ENCODE measurements around the gene SOWAHA.

Gene SOWAHA

DNA sequence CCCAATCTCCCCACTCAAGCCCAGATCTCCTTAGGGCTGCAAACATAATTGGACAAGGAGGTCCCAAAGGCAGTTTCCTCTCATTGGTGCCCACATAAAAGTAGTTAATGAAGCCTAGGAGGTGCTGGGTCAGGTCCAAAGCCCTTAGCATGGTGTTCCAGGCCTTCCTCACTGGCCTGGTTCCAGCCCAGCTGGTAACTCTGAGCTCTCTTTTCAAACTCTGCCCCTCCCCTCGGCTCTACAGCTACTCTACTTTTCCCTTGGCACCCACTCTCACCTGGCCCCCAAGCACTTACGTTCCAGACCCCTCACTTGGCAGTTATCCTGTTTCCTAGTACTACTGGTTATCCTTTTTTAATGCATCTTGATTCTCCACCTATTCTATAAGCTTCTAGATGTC, 46.0 kb upstream of the SOWAHA start:
- TF ChIP-seq, protein P1, sequence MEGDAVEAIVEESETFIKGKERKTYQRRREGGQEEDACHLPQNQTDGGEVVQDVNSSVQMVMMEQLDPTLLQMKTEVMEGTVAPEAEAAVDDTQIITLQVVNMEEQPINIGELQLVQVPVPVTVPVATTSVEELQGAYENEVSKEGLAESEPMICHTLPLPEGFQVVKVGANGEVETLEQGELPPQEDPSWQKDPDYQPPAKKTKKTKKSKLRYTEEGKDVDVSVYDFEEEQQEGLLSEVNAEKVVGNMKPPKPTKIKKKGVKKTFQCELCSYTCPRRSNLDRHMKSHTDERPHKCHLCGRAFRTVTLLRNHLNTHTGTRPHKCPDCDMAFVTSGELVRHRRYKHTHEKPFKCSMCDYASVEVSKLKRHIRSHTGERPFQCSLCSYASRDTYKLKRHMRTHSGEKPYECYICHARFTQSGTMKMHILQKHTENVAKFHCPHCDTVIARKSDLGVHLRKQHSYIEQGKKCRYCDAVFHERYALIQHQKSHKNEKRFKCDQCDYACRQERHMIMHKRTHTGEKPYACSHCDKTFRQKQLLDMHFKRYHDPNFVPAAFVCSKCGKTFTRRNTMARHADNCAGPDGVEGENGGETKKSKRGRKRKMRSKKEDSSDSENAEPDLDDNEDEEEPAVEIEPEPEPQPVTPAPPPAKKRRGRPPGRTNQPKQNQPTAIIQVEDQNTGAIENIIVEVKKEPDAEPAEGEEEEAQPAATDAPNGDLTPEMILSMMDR (IDR thresholded peaks at IDR 0.05; ENCODE audit: insufficient read depth, low read depth, low read length, missing control alignments), result no peak
- no peak for DNase-seq (ENCODE audit: low read depth)
- no peak overlapping the region for H3K4me3 ChIP-seq (ENCODE audit: low read depth, low read length)

DNA sequence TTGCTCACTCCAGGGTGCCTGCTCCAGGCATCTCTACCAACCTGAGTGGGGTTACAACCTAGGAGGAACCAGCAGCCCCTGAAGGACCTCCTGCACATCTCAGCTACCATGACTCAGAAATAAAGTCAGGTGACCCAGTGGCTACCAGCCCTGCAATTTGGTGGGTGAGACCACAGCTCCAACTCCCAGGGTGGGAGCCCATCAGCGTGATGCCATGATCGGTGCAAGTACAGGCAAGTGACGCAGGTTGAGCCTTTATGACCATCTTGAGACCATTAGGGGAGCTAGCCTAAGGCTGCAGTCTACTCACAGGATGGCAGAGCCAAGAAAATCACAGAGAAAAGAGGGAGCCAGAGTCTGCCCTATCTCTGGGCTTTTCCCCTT, 44.6 kb upstream of the SOWAHA start:
- TF ChIP-seq, protein P1 (IDR thresholded peaks at IDR 0.05; ENCODE audit: insufficient read depth, low read depth, low read length, missing control alignments), result no peak
- no peak for DNase-seq (ENCODE audit: low read depth)

DNA sequence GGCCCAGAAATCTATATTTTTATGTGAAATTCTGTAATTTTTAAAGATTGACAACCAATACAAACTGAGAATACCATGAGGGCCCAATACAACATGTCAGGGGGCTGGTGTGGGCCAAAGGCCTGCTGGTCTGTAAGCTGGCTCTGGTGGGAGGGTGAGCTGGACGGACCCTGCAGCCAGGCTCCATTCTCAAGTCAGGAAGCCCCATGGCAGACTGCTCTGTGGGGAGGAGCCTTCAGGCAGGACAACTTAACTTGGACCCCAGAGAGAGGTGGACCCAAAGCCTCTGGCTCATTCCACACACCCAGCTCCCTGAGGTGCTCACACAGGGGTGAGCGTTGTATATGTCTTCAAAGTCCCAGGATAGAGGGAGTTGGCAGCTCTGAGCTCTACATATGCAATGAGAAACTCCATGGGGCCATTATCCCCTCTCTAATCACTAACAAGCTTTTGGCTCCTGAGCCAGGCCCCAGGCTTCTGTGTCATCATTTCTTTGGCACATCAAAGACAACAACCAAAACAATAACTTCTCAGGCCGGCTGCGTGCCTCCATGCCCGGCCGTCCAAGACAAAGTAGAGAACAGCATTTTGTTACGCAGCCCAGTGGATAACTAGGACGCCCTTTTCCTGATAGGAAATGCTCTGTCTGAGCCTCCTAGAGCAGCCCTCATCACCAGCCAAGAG, 42.5 kb upstream of the SOWAHA start:
- no peak for DNase-seq (ENCODE audit: low read depth)
- TF ChIP-seq, protein P1 (IDR thresholded peaks at IDR 0.05; ENCODE audit: insufficient read depth, low read depth, low read length, missing control alignments), result no peak
- no peak overlapping the region for H3K4me3 ChIP-seq (ENCODE audit: low read depth, low read length)

More for the DNA sequence above, 44.6 kb upstream of the SOWAHA start:
- H3K4me3 ChIP-seq (ENCODE audit: low read depth, low read length), result no peak overlapping the region

DNA sequence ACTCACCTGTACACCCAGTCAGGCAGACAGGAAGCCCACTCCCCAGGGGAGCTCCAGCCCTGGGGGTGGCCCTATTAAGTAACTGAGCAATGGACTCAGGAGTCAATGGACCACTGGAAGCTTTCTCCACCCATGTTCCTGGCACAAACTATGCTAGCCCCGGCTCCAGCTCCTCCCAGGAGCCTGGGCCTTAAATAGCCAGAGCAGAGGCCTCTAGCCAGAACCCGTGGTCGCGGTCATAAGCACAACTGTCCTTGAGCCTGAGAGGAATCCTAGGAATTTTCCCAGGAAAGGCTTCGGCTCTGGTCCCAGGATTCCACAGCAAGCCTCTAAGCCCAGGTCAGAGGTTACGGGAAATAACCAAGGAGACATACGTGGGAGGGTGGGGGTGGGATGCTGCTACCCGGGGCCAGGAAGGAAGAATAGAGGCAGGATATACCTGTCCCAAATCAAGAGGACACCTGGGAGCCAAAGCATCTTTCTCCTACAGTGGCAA, 41.6 kb upstream of the SOWAHA start:
- H3K4me3 ChIP-seq (ENCODE audit: low read depth, low read length), result no peak overlapping the region
- TF ChIP-seq, protein P1 (IDR thresholded peaks at IDR 0.05; ENCODE audit: insufficient read depth, low read depth, low read length, missing control alignments), result no peak
- DNase-seq (ENCODE audit: low read depth), result no peak

DNA sequence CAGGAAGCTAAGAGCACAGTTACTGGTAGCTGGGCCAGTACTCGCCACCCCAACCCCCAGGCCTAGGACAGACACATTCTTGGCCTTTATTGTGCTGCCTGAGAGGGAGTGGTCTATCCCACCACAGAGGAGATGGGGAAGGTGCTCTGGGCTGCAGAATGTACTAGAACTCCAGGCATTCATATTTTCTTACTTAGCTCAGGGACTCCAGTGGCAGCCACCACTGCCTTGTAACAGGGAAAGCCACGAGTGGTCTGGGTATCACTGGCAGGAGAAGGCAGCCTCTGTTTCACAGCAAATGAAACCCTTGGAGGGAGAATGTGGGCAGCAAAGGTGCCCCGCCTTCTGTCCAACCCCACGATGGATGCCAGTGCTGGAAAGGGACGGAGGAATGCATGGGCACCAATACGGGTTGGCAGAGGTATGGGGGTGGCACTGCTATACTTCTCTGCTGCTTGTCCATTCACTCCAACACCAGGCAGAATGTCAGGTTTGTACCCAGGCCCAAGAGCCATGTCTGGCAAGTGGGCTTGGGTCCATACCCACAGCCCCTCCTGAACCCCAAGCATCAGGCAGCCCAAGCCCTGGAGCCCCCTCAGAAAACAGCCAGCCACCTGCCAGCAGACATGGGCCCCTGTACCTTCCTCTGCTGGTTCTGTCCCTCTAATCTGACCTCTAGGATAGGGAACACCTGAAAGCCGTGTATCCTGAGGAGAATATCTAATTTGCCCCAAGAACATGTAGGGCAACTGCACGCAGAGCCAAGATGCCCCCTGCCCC, 40.6 kb upstream of the SOWAHA start:
- no peak for DNase-seq (ENCODE audit: low read depth)
- H3K4me3 ChIP-seq (ENCODE audit: low read depth, low read length), result no peak overlapping the region
- TF ChIP-seq, protein P1 (IDR thresholded peaks at IDR 0.05; ENCODE audit: insufficient read depth, low read depth, low read length, missing control alignments), result no peak

DNA sequence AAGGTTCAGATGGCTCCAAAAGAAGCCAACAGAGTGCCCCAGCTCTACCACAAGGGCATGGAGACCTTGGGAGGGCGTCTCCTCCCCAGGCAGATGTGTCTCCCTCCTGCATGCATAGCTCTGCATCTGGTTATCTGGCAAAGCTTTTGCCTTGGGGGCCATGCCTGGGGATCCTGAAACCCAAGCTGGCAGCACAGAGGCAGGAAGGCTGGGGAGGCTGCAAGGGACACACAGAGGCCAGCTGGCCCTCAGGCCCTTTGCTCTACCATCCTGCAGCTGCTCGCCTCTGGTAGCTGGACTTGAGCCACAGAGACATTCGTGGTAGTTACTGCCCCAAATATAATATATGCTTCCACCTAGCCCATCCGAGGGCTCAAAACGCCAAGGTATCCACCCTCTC, 40.0 kb upstream of the SOWAHA start:
- TF ChIP-seq, protein P1 (IDR thresholded peaks at IDR 0.05; ENCODE audit: insufficient read depth, low read depth, low read length, missing control alignments), result no peak
- no peak overlapping the region for H3K4me3 ChIP-seq (ENCODE audit: low read depth, low read length)
- no peak for DNase-seq (ENCODE audit: low read depth)
